Esophagus squamous epithelium (tissue), 4 donors: Measurements from ENCODE around the gene BANP.
"Not testable (repeated sequence)": the region's sequence is repeated elsewhere in the genome, so short reads cannot be mapped to it uniquely, and the experiment has no call there.

Source experiments
- POLR2A ChIP-seq, 4 donors: fragments of 450-650 bp; IDR thresholded peaks; one replicate each; pipeline ENCODE4 v1.6.1; 2017; ENCODE audit warnings: antibody characterized with exemption in 4 of 4, mild to moderate bottlenecking in 4 of 4, moderate library complexity in 3 of 4
- TF ChIP-seq, protein P1 (sequence below), 6 experiments: fragments of 450-650 bp in 4 of 6; fragments of 200-600 bp in 2 of 6; sonication (generic) in 2 of 6; IDR thresholded peaks; one replicate each; pipeline ENCODE4 v1.5.1; 2016 to 2019; ENCODE audit warnings: antibody characterized with exemption in 6 of 6, mild to moderate bottlenecking in 4 of 6, moderate library complexity in 4 of 6

GRCh38 chr16:87909203-87909935 is 41.9 kb upstream of the BANP start:
- TF ChIP-seq, protein P1, sequence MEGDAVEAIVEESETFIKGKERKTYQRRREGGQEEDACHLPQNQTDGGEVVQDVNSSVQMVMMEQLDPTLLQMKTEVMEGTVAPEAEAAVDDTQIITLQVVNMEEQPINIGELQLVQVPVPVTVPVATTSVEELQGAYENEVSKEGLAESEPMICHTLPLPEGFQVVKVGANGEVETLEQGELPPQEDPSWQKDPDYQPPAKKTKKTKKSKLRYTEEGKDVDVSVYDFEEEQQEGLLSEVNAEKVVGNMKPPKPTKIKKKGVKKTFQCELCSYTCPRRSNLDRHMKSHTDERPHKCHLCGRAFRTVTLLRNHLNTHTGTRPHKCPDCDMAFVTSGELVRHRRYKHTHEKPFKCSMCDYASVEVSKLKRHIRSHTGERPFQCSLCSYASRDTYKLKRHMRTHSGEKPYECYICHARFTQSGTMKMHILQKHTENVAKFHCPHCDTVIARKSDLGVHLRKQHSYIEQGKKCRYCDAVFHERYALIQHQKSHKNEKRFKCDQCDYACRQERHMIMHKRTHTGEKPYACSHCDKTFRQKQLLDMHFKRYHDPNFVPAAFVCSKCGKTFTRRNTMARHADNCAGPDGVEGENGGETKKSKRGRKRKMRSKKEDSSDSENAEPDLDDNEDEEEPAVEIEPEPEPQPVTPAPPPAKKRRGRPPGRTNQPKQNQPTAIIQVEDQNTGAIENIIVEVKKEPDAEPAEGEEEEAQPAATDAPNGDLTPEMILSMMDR (IDR thresholded peaks at IDR 0.05) = peak; percentile 85 to 93 (median 90)
- TF ChIP-seq POLR2A (IDR thresholded peaks at IDR 0.05) = not testable (repeated sequence)
